ENCODE measurements around the gene AMBRA1. TPM values are rescaled to one million over a fixed set of nuclear protein-coding genes. Genes with fewer than 3 reads are reported as not detected.
A peak's percentile ranks its signal among the peaks of the same experiment; 100 is the strongest.

AMBRA1 gene
- total RNA-seq, 1 donor from 2014 or later, result 20.9 TPM

- DNase-seq, result peak; percentile 86
These were observed 230.3 kb downstream of the AMBRA1 start for GRCh38 chr11:46363455-46364005.

- DNase-seq, result peak; percentile 93
These were observed 230.8 kb downstream of the AMBRA1 start for GRCh38 chr11:46363031-46363407.

DNA sequence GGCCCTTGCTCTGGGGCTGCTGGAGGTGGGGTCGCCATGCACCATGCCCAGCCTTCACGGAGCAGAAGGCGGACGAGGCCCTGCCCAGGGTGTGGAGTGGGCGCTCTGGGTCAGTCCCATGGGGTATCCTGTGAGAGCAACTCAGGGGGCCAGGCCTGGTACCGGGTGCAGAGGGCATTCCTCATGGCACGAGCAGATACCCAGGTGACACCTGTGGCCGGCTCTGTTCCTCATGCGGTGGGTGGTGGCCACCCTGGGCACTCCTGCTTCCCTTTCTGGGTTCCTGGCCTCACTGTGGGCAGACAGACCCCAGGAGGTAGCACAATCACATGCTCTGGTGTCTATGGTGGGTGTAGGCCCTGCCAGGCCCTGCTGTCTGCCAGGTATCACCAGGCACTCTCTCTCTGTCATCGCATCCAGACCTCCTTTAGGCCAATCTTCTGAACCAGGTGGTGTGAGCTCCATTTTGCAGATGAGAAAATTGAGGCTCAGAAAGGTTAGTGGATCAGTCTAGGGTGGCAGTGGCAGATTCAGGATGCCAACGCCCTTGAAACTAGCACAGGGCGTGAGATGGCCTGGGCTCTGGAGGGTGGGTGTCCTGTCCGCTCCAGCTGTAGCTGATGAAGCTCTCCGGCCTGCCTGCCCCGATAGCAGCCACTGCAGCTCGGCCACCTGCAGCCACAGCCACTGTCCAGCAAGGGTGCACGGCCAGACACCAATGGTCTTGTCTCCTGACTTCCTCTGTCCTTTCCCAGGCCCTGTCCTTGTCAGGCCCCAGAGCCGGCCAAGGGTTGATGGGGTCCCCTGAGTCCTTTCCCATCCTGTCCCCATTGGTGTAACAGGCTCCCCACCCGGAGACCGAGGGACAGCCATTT, 231.4 kb downstream of the AMBRA1 start:
- DNase-seq, result no peak

GRCh38 chr11:46361283-46362155, 232.3 kb downstream of the AMBRA1 start:
- DNase-seq, result peak; percentile 74

- DNase-seq, result no peak
These were observed 232.9 kb downstream of the AMBRA1 start for GRCh38 chr11:46360878-46361277.

DNA sequence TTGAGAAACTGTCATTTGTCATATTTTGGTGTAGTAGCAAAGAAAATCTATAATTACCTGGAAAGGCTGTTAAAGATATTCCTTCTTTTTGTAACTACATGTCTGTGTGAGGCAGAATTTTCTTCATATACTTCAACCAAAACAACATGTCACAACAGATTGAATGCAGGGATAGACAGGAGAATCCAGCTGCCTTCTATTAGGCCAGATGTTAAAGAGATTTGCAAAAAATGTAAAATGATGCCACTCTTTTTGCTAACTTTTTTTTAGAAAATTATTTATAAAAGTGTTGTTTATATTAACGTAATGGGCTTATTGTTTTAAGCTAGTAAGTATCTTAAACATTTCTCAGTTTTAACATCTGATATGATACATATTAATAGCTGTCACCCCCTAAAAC, 233.9 kb downstream of the AMBRA1 start:
- no peak for DNase-seq

GRCh38 chr11:46357483-46357936, 236.3 kb downstream of the AMBRA1 start:
- DNase-seq, result no peak

- DNase-seq, result no peak
These were observed 236.8 kb downstream of the AMBRA1 start for GRCh38 chr11:46356924-46357482.

GRCh38 chr11:46353698-46354097, 240.1 kb downstream of the AMBRA1 start:
- no peak for DNase-seq

GRCh38 chr11:46352063-46352841, 241.6 kb downstream of the AMBRA1 start:
- peak; percentile 72 for DNase-seq

- DNase-seq, result no peak
These were observed 242.2 kb downstream of the AMBRA1 start for GRCh38 chr11:46351606-46352005.

DNA sequence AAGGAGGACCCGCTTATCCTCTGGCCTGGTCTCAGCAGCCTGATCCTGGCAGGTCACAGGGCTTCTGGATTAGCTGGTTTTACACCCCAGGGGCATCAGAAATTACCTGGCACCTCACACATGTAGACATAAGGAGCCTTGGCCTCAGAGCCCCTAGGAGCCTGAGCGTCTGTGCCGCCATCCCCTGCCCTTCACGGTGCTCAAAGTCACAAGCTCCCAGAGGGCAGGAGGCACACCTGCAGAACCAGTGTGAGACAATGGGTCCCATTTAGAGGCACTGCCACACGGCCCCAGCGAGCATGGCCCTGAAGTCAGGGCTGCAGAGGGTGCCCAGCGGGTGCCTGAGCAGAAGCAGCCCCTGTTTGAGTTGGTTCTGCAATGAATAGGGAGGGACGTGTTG, 242.7 kb downstream of the AMBRA1 start:
- DNase-seq, result no peak

- DNase-seq, result no peak
These were observed 243.1 kb downstream of the AMBRA1 start for GRCh38 chr11:46350695-46351094.

DNA sequence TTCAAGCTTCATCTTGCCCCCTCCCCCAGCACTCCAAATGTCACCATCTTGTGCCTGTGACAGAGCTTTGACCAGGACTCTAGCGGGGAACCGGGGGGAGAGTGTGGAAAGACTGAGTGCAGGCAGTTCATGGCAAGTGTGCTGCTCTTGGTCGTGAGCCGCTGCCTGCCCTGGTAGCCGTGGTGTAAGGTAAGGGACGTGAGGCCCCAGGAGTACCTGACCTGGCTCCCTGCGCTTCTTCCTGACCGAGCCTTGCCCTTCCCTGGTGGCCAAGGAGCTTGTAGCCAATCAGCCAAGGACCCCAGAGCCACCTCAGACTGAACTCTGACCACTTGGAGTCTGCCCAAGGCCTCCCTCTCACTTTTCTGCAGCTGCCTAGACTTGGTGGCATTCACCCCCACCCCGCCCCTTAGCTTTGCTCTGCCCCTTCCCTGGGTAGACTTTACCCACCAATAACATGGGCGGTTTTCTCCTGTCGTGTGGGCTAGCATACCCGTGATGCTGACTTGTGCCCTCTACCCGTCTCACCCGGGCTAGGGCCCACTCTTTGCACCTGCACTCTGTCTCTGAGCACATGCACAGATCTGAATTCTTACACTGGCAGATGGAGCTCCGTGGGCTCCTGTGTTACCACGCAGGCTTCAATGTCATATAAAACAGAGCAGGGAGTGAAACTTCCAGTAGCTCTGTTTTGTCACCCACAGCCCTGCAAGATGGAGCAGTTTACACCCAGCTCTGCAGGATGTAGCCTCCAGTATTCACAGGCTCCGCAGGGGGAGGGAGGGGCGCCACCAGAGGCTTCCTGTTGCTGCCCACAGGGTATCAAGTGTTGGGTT, 245.0 kb downstream of the AMBRA1 start:
- no peak for DNase-seq

- DNase-seq, result no peak
These were observed 246.0 kb downstream of the AMBRA1 start for GRCh38 chr11:46347637-46348311.

DNA sequence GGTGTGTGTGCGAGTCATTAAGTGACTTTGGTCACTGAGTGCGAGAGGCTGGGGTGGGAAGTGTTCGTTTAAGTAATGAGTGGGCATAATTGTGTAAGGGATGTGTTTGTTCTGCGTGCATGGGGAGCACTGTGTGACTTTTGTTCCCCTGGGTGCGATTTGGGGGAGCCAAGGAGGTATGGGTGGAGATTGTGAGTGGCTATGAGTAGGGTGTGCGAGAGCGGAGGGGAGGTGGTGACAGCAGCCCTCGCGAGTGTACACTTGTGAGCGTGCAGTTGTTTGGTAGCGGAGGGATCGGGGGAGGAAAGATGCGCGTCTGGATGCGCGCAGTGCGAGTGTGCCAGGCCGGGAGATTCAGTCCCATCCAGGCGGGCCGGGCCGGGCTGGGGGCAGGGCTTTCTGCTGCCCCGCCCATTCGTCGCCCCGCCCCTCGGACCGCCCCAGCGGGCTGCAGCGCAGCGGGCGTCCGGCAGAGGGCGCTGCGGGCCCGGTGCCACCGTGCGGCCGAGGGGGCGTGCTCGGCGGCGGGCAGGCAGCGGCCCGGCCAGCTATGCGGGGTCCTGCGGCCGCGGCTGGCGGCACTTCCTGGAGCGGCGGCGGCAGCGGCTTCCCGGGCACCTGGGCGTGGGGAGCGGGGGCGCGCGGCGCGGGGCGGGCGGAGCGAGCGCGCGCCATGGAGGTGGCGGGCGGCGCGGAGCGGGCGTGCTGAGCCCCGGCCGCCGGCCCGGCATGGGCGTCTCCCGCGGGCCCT, 246.8 kb downstream of the AMBRA1 start, which contains the start of gene DGKZ:
DGKZ (plus strand) TSS at position 578 of the 751 bp plus-strand sequence. CDS start 197 bp downstream, outside the sequence.
- peak; percentile 89 for DNase-seq
